Measurements from ENCODE around the gene SLC22A23. TPM values are rescaled to one million over a fixed set of nuclear protein-coding genes. Genes with fewer than 3 reads are reported as not detected.
A peak's percentile ranks its signal among the peaks of the same experiment; 100 is the strongest.

Gene SLC22A23
- total and polyA plus RNA-seq, 2 experiments from 2014 or later: 2.4 to 7.3 TPM

DNA sequence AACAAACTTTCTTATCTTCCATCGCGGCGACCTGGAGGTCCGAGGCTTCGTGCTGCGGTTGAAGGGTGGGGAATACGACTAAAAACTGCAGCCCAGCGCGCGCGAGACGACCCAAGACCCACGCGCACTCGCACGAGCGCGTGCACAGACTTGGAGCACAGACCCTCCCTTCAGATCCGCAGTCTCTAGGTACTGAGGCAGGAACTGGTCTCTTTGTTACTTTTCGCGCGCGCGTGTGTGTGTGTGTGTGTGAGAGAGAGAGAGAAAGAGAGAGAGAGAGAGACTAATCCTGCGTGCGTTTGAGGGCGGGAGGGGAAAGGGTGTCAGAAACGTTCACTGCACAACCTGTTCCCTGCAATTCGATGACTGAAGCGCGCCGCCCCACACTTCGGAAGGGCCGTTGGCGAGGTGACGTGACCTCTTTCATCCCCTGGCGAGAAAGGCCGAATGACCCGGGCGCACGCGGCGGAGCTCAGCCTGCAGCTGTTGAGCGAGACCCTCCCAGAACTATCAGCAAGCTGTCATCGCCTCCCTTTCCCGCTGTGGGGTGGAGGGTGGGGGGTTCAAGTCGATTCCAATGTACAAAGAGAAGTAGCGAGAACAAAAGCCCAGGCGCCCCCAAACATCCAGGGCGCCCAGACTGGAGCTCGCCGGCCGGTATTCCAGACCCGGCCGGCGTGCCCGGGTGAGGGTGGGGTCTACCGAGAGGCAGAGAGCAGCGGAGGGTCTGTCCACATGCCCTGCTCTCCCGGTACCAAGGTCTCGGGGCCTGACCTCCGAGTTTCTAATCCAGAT lies 227.9 kb downstream of the SLC22A23 start:
- 26 to 27% methylated on average over 60 to 62 of the region's 62 CpGs for whole genome bisulfite sequencing, 2 experiments (ENCODE audit: low coverage in 1 of 2, low lambda C conversion rate in 2 of 2, missing lambda C conversion rate in 2 of 2)
- Histone ChIP-seq H3K79me2 (ENCODE audit: insufficient read depth) (no peaks in the 10 kb centered on the region), H3K4me2 (ENCODE audit: unreplicated experiment) (no peak overlapping the region), H3K36me3 (ENCODE audit: low read depth) (no peaks in the 10 kb centered on the region), H3K27me3 (replicated peaks; ENCODE audit: insufficient read depth) (peaks cover 48% of the 10 kb centered on the region), H3F3A (ENCODE audit: insufficient read depth) (no peaks in the 10 kb centered on the region), H3K27ac (no peak overlapping the region), H4K20me1 (ENCODE audit: insufficient read depth) (no peaks in the 10 kb centered on the region), H3K4me3 (no peak overlapping the region), H2AFZ (no peak overlapping the region), H3K4me1 (ENCODE audit: insufficient read depth) (no peaks in the 10 kb centered on the region), H3K9me3 (ENCODE audit: low read depth) (no peaks in the 10 kb centered on the region), H3K9me2 (ENCODE audit: insufficient read depth) (no peaks in the 10 kb centered on the region), H3K9ac (no peak overlapping the region)
- in situ Hi-C loops (cut with MboI): no loop called here
- peak; percentile 27 for TF ChIP-seq EZH2 (IDR thresholded peaks at IDR 0.05; ENCODE audit: insufficient read depth, poor library complexity, severe bottlenecking)
- no peak for TF ChIP-seq EZH2phosphoT487 (IDR thresholded peaks at IDR 0.05; ENCODE audit: insufficient read depth, low read depth)
- DNase-seq: no peak

DNA sequence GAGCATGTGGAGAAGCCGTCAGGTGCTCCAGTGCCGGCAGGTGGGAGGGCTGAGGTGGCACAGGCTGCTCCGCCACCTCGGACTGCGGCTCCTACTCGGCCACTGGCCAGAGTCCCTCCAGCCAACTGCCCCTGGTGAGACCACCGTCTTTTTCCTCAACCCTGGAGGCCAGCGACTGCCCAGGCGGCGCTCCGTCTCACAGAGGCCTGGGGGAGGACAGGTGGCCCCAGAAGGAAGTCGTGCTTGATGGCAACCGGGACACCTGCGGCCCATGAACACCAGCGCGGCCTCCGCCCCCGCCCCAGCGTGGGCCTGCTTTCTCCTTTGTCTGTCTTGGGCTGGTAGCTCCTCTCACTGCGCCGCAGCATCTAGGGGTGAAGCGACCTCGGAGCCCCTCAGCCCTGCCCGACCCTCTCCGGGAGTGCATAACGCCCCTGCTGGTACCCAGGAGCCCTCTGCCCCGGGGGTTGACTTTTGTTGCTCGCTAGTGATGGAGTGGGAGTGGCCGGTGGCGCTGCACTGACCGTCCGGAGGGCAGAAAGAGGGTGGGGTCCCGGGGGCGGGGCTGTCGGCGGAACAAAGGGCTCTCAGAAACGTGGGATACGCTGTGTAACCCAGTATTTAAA lies 228.7 kb downstream of the SLC22A23 start:
- Histone ChIP-seq H3K9me3 (ENCODE audit: low read depth) (no peaks in the 10 kb centered on the region), H3K27ac (no peak overlapping the region), H3K4me1 (ENCODE audit: insufficient read depth) (no peaks in the 10 kb centered on the region), H3K4me3 (peak overlapping the region; percentile 64; the same call in 1 of the 2 replicates), H3K9ac (no peak overlapping the region), H3K79me2 (ENCODE audit: insufficient read depth) (no peaks in the 10 kb centered on the region), H3K4me2 (ENCODE audit: unreplicated experiment) (peak overlapping the region; percentile 73), H3F3A (ENCODE audit: insufficient read depth) (no peaks in the 10 kb centered on the region), H3K36me3 (ENCODE audit: low read depth) (no peaks in the 10 kb centered on the region), H3K27me3 (replicated peaks; ENCODE audit: insufficient read depth) (peaks cover 45% of the 10 kb centered on the region), H3K9me2 (ENCODE audit: insufficient read depth) (no peaks in the 10 kb centered on the region), H2AFZ (peak overlapping the region; percentile 72; the same call in 1 of the 2 replicates), H4K20me1 (ENCODE audit: insufficient read depth) (no peaks in the 10 kb centered on the region)
- in situ Hi-C loops (cut with MboI): no loop called here
- no peak for DNase-seq
- TF ChIP-seq EZH2phosphoT487 (IDR thresholded peaks at IDR 0.05; ENCODE audit: insufficient read depth, low read depth) (no peak), EZH2 (IDR thresholded peaks at IDR 0.05; ENCODE audit: insufficient read depth, poor library complexity, severe bottlenecking) (no peak)
- 12 to 20% methylated on average over 20 to 36 of the region's 38 CpGs for WGBS, 2 experiments (ENCODE audit: low coverage in 1 of 2, low lambda C conversion rate in 2 of 2, missing lambda C conversion rate in 2 of 2)

DNA sequence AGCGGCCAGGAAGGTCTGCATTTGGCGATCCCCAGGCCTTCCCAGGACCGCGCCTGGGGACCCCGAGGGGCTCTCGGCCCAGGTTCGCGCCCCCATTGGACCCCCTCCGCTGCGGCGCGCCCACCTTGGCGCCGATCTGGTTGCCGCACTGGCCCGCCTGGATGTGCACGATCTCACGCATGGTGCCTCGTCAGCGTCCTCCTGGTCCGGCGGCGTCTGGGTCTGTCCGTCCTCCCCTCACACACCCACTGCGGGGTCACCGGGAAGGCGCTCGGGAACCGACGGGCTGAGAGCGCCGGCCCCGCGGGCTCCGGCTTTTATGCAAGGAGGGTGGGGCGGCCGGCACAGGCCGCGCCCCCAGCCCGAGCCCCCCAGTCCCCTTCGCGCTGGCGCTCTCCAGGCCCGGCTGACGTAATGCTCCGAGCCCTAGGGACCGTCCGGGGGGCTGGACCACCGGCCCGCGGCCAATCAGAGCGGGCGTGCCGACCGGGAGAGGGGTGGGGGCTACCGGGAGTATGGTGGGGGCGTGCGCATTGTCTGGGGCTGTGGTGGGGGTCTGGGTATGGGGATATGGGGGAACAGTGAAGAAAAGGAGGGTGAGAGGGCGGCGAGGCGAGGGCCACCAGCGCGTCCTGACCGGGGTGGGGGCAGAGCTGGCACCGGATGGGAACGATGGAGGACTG lies 229.3 kb downstream of the SLC22A23 start, which contains the start of gene TUBB2B:
Gene TUBB2B (minus strand): TSS at position 291 of the 683 bp plus-strand sequence. CDS start 110 bp downstream, at position 181.
- TF ChIP-seq EZH2phosphoT487 (IDR thresholded peaks at IDR 0.05; ENCODE audit: insufficient read depth, low read depth): 0 out of 2 replicates have a peak, but pooled peaks have one; percentile 35
- peak; percentile 81 for TF ChIP-seq EZH2 (IDR thresholded peaks at IDR 0.05; ENCODE audit: insufficient read depth, poor library complexity, severe bottlenecking)
- H3K27me3 ChIP-seq (replicated peaks; ENCODE audit: insufficient read depth): peaks cover 40% of the 10 kb centered on the region
- H3K4me2 ChIP-seq (ENCODE audit: unreplicated experiment): peak within 1 kb of the TSS; percentile 73
- no peaks in the 10 kb centered on the region for H4K20me1 ChIP-seq (ENCODE audit: insufficient read depth)
- DNase-seq: peak; percentile 68
- 2% methylated on average over 46 to 56 of the region's 66 CpGs for WGBS, 2 experiments (ENCODE audit: low coverage in 1 of 2, low lambda C conversion rate in 2 of 2, missing lambda C conversion rate in 2 of 2)
- H3K36me3 ChIP-seq (ENCODE audit: low read depth): no peaks in the 10 kb centered on the region
- H3K79me2 ChIP-seq (ENCODE audit: insufficient read depth): no peaks in the 10 kb centered on the region
- in situ Hi-C loops (cut with MboI): no loop called here
- H3K9me3 ChIP-seq (ENCODE audit: low read depth): no peaks in the 10 kb centered on the region
- no peak within 1 kb of the TSS for H3K27ac ChIP-seq
- peak within 1 kb of the TSS; percentile 72 for H2AFZ ChIP-seq
- no peaks in the 10 kb centered on the region for H3K9me2 ChIP-seq (ENCODE audit: insufficient read depth)
- no peaks in the 10 kb centered on the region for H3F3A ChIP-seq (ENCODE audit: insufficient read depth)
- H3K4me1 ChIP-seq (ENCODE audit: insufficient read depth): no peaks in the 10 kb centered on the region
- H3K9ac ChIP-seq: peak within 1 kb of the TSS; percentile 53
- H3K4me3 ChIP-seq: peak within 1 kb of the TSS; percentile 64
